Activated T-helper 1 cell treated with Interleukin-2 at 50 U/mL for 16 hours (primary cell): ENCODE data around the gene FFAR1.
"Not testable (repeated sequence)": the region's sequence is repeated elsewhere in the genome, so short reads cannot be mapped to it uniquely, and the experiment has no call there.

ENCODE experiments used
- DNase-seq: peaks from one replicate; pipeline ENCODE4 v3.0.0-alpha.2; 2020; ENCODE audit warnings: low read depth

FFAR1 gene

DNA sequence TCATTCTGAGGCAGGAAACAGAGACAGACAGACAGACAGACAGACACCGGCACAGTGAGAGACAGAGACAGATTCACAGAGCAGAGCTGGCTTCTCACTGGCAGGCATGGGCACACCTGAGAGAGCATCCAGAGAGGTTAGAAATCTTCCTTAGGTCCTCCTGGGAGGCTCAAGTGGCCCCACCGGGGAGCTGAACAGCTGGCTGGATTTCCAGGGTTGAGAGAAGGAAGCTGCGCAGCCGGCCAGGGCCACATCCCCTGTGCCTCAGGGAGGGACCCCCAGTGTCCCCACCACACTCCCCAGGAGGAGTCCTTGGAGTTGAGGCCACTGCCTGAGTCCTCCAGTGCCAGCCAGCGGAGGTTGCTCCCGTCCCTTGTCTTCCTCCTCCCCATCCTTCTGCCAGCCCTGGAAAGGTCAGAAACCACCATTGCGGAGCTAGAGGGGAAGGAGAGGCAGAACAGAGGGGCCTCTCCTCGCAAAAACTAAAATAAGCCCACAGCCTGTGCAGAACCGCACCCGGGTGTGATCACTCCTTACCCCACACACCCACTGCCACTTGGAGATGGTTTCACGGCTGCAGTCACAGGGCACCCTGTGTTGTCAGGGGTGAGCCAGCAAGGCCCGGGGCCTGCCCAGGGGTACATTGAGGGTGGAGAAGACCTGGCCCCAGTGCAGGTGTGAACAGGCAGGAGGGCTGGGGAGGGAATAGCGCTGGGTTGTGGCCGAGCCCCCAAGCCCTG lies 14.7 kb downstream of the FFAR1 start:
- DNase-seq = no peak

DNA sequence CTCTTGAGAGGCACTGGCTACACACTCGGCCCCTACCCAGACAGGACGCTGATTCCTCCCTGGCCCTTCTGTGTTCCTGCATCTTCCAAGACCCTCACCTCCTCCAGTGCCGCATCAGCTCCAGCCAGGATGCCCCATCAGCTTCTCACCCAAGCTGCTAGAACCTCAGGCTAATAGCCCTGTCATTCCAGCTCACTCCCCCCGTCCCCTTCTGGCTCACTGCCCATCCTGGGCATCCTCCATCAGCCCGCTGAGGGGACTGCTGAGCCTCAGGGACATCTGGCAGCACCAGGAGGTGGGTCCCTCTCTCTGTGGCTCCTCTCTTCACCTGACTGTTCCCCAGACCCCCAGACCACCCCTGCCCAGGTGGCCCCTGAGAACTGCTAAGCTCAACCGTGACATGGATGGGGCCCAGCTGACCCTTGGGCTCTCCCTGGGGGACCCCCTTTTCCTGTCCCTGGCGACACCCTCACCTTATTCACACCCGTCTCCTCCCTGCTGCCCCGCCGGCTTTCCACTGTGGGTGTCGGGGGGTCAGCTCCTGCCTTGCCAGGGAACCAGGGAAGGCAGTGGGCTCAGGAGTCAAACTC lies 15.4 kb downstream of the FFAR1 start:
- DNase-seq = no peak

DNA sequence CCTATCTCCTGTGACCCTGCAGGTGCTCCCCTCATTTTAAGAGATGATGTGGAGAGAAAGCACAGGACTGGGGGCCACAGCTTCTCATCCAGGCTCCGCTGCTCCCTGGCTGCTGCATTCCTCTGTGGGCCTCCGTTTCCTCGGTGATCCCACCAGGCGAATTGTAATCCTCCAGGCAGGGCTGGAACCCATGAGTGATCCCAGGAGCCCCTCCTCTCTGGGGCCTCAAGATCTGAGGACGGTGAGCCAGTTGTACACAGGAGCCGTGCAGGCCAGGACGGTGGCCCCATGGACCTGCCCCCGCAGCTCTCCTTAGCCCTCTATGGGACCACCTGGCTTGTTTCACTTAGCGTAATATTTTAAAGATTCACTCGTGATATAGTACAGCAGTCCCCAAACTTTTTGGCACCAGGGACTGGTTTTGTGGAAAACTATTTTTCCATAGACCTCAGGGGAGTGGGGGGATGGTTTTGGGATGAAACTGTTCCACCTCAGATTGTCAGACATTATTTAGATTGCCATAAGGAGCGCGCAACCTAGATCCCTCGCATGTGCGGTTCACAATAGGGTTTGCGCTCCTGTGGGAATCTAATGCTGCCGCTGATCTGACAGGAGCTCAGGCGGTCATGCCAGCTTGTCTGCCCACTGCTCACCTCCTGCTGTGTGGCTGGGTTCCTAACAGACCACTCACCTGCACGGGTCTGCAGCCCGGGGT lies 16.2 kb downstream of the FFAR1 start:
- no peak for DNase-seq

DNA sequence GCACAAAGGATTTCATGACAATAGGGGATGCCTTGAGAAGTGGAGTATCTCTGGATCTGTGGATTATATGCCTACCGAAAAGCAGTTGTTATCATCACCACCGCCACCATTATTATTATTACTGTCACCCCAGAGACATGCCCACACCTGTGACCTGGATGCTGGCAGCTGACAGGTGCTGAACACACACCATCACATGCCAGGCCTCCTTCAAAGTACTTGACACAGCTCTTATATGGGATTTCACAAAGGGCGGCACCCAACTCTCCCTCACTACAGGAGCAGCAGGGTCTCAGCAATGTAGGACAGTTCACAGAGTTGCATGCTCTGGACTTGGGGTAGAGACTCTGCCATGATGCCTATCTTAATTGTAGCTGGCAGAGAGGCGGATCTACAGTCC lies 17.6 kb downstream of the FFAR1 start:
- no peak for DNase-seq

DNA sequence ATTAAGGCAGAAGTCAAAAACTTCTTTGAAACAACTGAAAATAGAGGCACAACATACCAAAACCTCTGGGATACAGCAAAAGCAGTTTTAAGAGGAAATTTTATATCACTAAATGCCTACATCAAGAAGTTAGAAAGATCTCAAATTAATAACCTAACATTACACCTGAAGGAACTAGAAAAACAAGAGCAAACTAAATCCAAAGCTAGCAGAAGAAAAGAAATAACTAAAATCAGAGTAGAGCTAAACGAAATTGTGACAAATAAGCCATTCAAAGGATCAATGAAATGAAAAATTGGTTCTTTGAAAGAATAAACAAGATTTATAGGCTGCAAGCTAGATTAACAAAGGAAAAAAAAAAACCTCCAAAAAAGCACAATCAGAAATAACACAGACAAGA lies 20.7 kb downstream of the FFAR1 start:
- DNase-seq = no peak

DNA sequence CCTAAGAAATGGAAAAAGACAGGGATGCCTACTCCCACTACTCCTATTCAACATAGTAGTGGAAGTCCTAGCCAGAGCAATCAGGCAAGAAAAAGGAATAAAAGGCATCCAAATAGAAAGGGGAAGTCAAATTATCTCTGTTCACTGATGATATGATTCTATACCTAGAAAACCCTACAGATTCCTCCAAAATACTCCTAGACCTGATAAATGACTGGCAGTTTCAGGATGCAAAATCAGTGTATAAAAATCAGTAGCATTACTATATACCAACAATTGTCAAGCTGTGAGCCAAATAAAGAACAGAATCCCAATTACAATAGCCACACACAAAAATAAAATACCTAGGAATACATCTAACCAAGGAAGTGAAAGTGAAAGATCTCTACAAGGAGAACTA lies 21.8 kb downstream of the FFAR1 start:
- DNase-seq = no peak

DNA sequence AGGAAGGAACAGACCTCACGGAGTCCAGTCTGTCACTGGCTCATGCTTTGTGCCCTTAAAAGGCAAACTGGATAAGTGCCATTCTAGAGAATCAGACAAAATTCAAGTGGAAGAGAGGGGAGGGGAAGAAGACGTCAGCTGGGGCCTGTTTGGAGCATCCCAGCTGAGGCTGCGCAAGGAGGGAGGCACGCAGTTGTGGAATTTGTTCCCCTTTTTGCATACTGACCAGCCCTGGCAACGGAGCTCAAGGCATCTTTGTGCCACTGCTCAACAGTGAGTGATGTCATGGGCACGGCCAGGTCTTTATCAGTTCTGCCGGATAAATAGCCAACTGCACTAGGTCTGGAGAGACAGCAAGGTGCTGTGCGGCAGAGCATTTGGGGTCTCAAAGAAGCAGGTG lies 23.0 kb downstream of the FFAR1 start, which contains the start of gene GPR42:
Gene GPR42, plus strand, starts transcription at position 347 of the 400 bp plus-strand sequence. CDS start 292 bp downstream, outside the sequence.
- no peak for DNase-seq

DNA sequence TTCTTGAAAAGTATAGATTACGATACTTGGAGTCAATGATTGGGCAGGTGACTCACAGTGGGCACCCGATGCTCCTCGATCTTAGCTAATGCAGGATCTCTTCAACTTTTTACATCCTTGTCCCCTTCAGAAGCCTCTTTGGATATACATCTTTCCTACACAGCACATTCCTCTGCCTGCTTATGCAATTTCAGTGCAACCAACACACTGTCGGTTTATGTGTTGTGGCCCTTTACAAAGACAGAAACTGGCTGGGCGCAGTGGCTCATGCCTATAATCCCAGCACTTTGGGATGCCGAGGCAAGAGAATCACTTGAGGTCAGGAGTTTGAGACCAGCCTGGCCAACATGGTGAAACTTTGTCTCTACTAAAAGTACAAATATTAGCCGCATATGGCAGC lies 25.8 kb downstream of the FFAR1 start:
- DNase-seq = no peak

DNA sequence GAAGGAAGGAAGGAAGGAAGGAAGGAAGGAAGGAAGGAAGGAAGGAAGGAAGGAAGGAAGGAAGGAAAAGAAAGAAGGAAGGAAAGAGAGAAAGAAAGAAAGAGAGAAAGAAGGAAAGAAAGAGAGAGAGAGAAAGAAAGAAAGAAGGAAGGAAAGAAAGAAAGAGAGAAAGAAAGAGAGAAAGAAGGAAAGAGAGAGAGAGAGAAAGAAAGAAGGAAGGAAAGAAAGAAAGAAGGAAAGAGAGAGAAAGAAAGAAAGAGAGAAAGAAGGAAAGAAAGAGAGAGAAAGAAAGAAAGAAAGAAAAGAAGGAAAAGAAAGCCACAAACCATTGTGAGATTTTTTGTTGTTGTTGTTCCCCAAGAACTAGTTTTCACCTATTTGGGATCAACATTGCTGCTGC lies 26.3 kb downstream of the FFAR1 start:
- DNase-seq = not testable (repeated sequence)

DNA sequence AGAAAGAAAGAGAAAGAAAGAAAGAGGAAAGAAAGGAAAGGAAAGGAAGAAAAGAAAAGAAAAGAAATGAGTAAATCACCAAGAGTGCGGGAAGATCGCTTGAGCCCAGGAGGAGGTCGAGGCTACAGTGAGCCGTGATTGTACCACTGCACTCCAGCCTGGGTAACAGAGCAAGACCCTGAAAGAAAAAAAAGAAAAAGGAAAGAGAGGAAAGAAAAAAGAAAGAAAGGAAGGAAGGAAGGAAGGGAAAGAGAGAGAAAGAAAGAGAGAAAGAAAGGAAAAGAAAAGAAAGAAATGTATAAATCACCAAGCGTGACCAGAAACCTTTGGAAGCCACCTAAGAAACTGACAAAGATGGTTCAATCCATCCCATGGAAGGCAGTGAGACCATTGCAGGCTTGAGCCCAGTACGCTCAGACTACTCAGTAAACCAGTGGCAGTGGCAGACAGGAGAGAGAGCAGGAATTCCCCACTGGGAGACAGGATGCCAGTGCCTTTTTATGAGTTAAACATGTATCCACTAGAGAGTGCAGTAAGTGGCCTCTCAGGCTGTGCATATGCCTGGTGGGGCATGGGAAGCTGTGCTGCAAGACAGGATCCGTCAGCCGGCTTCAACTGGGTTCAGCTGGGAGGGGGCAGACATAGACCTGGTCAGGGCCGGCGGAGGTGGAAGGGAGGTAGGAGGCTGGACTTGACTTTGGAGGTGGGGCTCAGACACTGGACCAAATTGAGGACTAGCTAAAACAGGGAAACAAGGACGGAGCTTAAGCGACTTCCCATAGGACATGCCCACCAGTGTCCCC lies 28.0 kb downstream of the FFAR1 start:
- no peak for DNase-seq

DNA sequence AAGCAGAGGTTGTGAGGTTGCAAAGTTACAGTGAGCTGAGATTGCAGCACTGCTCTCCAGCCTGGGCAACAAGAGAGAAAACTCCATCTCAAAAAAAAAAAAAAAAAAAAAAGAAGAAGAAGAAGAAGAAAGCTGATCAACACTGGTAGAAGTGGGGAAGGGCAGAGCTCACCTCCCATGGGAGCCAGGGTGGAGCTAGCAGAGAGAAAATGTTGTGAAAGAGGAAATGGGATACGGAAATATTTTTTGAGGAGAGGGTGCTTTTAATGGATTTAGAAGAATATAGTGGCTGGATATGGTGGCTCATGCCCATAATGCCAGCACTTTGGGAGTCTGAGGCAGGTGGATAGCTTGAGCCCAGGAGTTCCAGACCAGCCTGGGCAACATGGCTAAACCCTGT lies 30.0 kb downstream of the FFAR1 start:
- no peak for DNase-seq

DNA sequence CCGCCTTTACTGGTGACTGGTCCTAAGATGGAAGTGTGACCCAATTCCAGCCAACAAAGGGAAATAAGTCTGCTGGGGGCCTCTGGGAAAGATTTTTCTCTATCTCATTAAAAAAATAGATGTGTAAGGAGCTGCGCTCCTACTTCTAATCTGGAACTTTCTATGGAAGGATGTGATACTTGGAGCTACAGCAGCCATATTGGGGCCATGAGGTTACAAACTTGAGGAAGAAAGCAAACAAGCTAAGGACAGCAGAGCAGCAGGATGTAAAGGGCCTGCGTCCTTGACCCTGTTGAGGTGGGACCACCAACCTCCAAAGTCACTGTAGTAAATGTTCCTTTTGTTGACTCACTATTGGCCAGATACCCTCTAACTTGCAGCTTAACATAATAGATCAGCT lies 30.7 kb downstream of the FFAR1 start:
- DNase-seq = no peak

DNA sequence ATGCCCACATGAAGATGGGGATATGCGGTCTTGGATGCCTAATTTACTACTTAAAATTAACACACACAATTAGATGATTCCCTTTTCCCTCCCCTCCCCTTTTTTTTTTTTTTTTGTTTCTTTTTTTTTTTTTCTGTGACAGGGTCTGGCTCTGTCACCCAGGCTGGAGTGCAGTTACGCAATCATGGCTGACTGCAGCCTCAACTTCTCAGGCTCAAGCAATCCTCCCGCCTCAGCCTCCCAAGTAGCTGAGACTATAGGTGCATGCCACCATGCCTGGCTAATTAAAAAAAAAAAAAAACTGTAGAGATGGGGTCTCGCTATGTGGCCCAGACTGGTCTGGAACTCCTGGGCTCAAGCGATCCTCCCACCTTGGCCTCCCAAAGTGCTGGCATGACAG lies 31.8 kb downstream of the FFAR1 start:
- not testable (repeated sequence) for DNase-seq

DNA sequence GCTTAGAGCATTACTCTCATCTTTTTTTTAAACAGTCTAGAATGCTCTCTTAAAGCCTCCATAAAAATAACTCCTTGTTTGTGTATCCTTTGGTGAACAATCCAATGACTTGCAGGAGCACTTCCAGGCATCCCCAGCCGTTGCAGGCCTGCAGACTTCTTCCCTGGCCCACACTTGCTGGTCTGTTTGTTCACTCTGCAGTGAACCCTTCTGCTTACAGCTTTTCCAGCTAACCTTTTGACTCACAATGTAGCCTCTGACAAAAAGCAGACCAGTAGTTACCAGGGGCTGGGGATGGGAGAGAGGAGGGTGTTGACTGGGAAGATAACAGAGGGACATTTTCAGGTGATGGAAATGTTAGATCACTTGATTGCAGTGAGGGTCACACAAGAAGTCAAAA lies 32.3 kb downstream of the FFAR1 start:
- DNase-seq = no peak

DNA sequence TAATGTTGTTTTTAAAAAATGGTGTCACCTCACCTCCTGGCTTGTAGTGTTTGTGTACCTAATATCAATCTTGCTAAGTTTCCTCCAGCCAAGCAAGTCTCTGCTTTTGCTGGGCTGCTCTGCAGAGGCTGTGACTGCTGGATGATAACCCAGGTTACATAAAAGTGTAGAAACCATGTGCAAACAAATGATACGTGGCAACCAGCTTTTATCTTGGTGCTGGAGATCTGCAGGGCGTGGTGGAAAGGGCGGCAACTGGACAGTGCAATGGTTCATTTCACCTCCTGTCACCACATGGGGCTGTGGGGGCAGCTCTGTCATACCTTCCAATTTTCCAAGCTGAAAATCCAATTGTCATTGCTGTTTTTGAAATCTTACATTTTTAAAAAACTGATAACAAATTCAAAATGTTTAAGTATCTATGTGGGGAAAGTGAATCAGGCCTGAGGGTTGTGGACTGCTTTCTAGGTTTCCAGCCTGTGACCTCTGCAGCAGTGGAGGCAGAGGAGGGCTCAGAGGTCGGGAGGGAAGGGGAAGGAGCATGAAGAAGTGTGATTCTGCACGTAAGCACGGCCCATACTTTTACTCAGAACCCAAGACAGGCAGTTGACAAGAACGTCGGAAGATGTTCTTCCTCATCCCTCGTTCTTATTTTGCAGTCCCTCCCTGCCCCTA lies 32.9 kb downstream of the FFAR1 start:
- DNase-seq = no peak

DNA sequence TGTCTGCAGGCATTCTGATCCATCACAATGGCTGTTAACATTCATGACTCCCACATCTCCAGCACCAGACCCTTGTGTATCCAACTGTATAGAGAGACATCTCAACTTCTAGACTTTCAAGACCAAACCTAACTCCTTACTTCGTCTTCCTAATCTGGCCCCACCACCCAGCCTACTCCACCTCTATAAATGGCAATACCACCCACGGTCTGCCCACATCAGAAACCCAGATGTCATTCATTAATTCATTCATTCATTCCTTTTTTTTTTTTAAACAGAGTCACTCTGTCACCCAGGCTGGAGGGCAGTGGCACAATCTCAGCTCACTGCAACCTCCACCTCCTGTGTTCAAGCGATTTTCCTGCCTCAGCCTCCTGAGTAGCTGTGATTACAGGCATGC lies 33.6 kb downstream of the FFAR1 start:
- DNase-seq = no peak

DNA sequence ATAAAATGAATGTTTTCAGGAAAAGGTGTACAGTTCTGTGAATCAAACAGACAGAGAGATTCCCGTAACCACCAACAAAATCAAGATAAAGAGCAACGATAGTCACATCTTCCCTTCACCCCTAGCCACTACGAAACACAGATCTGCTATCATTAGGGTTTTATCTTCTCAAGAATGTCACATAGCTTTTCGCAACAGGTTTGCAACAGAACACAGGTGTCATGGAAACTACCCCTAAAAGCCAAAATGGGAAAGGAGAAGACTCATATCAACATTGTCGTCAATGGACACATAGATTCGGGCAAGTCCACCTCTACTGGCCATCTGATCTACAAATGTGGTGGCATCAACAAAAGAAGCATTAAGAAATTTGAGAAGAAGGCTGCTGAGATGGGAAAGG lies 34.2 kb downstream of the FFAR1 start:
- no peak for DNase-seq

DNA sequence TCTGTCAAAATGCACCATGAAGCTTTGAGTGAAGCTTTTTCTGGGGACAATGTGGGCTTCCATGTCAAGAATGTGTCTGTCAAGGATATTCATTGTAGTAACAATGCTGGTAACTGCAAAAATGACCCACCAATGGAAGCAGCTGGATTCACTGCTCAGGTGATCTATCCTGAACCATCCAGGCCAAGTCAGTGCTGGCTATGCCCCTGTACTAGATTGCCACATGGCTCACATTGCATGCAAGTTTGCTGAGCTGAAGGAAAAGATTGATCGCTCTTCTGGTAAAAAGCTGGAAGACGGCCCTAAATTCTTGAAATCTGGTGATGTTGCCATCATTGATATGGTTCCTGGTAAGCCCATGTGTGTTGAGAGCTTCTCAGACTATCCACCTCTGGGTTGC lies 35.8 kb downstream of the FFAR1 start:
- DNase-seq = no peak

DNA sequence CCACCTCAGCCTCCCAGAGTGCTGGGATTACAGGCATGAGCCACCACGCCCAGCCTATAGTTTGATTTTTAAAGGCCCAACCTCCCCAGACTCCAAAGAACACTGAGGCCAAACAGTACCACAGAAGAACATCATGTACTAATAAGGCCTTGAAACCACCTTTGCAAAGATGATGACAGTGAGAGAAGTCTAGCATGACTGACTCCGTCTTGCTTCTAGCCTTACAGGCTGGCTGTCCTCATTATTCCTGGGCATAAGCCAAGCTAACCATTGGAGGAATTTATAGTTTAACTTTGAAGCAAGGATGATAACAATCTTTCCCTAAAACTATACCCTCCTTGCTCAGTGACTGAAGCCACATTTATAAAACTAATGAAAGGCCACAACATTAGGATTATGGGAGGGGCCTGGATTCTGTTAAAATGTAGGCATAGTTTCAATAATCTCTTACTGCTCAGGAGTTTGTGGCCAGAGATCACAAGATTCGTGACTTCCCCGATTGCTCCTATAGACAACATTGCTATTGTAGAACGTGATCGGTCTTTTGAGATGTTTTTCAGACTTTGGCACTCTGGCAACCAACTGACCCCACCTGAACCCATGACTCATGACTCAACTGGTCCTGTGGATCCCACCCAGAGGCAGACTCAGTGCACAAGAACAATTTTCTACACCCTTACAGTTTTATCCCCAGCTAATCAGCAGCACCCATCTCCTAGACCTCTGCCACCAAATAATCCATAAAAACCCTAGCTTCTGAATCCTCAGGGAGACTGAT lies 40.8 kb downstream of the FFAR1 start:
- DNase-seq = no peak

DNA sequence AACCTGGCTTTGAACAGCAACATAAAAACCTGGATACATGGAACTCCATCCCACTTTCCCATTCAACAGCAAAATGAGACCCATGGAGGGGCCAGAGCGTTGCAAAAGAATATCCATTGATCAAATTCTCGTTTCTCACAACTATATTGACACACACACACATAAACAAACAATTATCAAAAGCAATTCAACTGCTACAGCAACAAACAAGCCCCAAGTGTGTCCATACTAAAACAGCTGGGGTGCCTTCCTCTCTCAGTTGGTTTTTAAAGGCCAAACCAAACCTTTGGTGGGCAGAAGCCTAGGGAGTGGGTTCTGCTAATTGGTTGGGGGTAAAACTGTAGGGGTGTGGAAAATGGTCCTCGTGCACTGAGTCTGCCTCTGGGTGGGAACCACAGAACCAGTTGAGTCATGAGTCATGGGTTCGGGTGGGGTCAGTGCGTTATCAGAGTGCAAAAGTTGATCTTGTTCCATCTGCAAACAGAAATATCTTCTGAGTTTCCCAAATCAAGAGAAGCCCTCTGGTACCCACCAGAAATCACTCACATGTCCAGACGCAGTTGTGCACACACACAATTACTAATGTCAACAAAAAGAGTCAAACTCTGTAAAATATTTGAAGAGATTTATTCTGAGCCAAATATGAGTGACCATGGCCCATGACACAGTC lies 41.6 kb downstream of the FFAR1 start:
- DNase-seq = no peak
